ENCODE measurements around the gene PDIA5. TPM values are rescaled to one million over a fixed set of nuclear protein-coding genes. Genes with fewer than 3 reads are reported as not detected.

Gene PDIA5
- total RNA-seq, 2 experiments from 2014 or later: 8.1 to 11.7 TPM

DNA sequence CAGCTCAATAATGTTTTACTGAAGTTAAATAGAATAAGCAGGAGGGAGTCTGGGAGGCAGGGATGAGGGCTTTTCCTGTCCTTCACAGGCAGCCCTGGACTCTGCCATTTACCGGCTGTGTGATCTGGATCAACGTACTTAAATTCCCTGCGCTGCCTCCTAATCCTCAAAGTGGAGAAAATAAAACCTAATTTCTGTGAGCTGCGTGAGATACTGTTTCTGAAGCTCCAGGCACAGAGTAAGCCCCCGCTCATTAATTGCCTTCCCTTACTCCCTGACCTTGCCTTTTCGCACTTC lies 278 bp upstream of the PDIA5 start:
- no peak overlapping the region for H3K27ac ChIP-seq (ENCODE audit: low read depth, low read length, poor library complexity, severe bottlenecking)
- ChIA-PET CTCF (ENCODE audit: unreplicated experiment) (no interaction called here), POLR2A (interaction anchor here (0.7 kb wide), 1 partner anchor 354 kb away, joined by 3 read pairs; no protein-coding TSS in a partner anchor)
- peaks cover 4% of the 10 kb centered on the region; the same call in 1 of the 2 replicates for H4K20me1 ChIP-seq (ENCODE audit: insufficient read depth, low read length)
- peaks cover 11% of the 10 kb centered on the region; the same call in 1 of the 2 replicates for H3K79me2 ChIP-seq (ENCODE audit: insufficient read depth, low read depth, low read length)
- H3K36me3 ChIP-seq (ENCODE audit: insufficient read depth, low read length): no peaks in the 10 kb centered on the region
- no peak for TF ChIP-seq EZH2phosphoT487 (IDR thresholded peaks at IDR 0.05; ENCODE audit: borderline replicate concordance, low read depth, low read length)
- TF ChIP-seq, protein P1, sequence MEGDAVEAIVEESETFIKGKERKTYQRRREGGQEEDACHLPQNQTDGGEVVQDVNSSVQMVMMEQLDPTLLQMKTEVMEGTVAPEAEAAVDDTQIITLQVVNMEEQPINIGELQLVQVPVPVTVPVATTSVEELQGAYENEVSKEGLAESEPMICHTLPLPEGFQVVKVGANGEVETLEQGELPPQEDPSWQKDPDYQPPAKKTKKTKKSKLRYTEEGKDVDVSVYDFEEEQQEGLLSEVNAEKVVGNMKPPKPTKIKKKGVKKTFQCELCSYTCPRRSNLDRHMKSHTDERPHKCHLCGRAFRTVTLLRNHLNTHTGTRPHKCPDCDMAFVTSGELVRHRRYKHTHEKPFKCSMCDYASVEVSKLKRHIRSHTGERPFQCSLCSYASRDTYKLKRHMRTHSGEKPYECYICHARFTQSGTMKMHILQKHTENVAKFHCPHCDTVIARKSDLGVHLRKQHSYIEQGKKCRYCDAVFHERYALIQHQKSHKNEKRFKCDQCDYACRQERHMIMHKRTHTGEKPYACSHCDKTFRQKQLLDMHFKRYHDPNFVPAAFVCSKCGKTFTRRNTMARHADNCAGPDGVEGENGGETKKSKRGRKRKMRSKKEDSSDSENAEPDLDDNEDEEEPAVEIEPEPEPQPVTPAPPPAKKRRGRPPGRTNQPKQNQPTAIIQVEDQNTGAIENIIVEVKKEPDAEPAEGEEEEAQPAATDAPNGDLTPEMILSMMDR (conservative IDR thresholded peaks at IDR 0.05; ENCODE audit: low read length): no peak
- H3K9me3 ChIP-seq (ENCODE audit: low read length): no peaks in the 10 kb centered on the region
- intact Hi-C loops (cut with micrococcal nuclease; ENCODE audit: unreplicated experiment): no loop called here
- peak overlapping the region; percentile 80 for H3K4me3 ChIP-seq (ENCODE audit: low read depth, low read length, poor library complexity, severe bottlenecking)
- no TSS peak for BruUV-seq (replicated peaks)
- DNase-seq (ENCODE audit: low spot score): no peak
- peak overlapping the region; percentile 69; the same call in 1 of the 2 replicates for H2AFZ ChIP-seq (ENCODE audit: low read length)
- H3K4me1 ChIP-seq (ENCODE audit: insufficient read depth, low read length, poor library complexity, severe bottlenecking): peaks cover 3% of the 10 kb centered on the region
- peak overlapping the region; percentile 62 for H3K4me2 ChIP-seq (ENCODE audit: low read length)
- no peaks in the 10 kb centered on the region for H3K9me2 ChIP-seq (ENCODE audit: insufficient read depth, low read length)

- POLR2A ChIA-PET: no interaction called here
- BruUV-seq (replicated peaks): no TSS peak
- H3K79me2 ChIP-seq (ENCODE audit: insufficient read depth, low read depth, low read length): peaks cover 11% of the 10 kb centered on the region; the same call in 1 of the 2 replicates
- peaks cover 3% of the 10 kb centered on the region for H3K4me1 ChIP-seq (ENCODE audit: insufficient read depth, low read length, poor library complexity, severe bottlenecking)
- CTCF ChIA-PET (ENCODE audit: unreplicated experiment): no interaction called here
- peak overlapping the region; percentile 62 for H3K4me2 ChIP-seq (ENCODE audit: low read length)
- H3K36me3 ChIP-seq (ENCODE audit: insufficient read depth, low read length): no peaks in the 10 kb centered on the region
- H3K4me3 ChIP-seq (ENCODE audit: low read depth, low read length, poor library complexity, severe bottlenecking): peak overlapping the region; percentile 80
- peak overlapping the region; percentile 69; the same call in 1 of the 2 replicates for H2AFZ ChIP-seq (ENCODE audit: low read length)
- H3K9me3 ChIP-seq (ENCODE audit: low read length): no peaks in the 10 kb centered on the region
- 0 out of 2 replicates have a peak, but pooled peaks cover 4% of the 10 kb centered on the region for H4K20me1 ChIP-seq (ENCODE audit: insufficient read depth, low read length)
- intact Hi-C loops (cut with micrococcal nuclease; ENCODE audit: unreplicated experiment): no loop called here
- no peaks in the 10 kb centered on the region for H3K9me2 ChIP-seq (ENCODE audit: insufficient read depth, low read length)
- no peak overlapping the region for H3K27ac ChIP-seq (ENCODE audit: low read depth, low read length, poor library complexity, severe bottlenecking)
- TF ChIP-seq, protein P1 (conservative IDR thresholded peaks at IDR 0.05; ENCODE audit: low read length): no peak
- peak; percentile 43 for DNase-seq (ENCODE audit: low spot score)
Measured at GRCh38 chr3:123067689-123068600, 1.1 kb downstream of the PDIA5 start.
